A673 (cell line): Measurements from ENCODE around the gene ABCA4. TPM values are rescaled to one million over a fixed set of nuclear protein-coding genes. Genes with fewer than 3 reads are reported as not detected.

Experiments
- BruUV-seq: library from RNA; stranded (reverse); fragments of 400-500 nt; replicated peaks from 2 replicates; lab custom pipeline; 2021; lab: Mats Ljungman, UMichigan
- CTCF ChIA-PET: fragments of 300-600 bp; sonication (Branson Sonifier 250); formaldehyde crosslinking; loops from one replicate; lab custom pipeline; 2022; ENCODE audit warnings: antibody characterized with exemption; lab: Charles Lee
- POLR2A ChIA-PET: fragments of 300-600 bp; sonication (Branson Sonifier 250); formaldehyde crosslinking; loops from one replicate; lab custom pipeline; 2022; ENCODE audit warnings: antibody characterized with exemption; ENCODE audit not compliant: low non-redundant PET; lab: Charles Lee
- DNase-seq: peaks from one replicate; pipeline ENCODE4 v3.0.0-alpha.2; 2015; ENCODE audit warnings: low spot score
- H3K27ac ChIP-seq: fragments of 200-600 bp; sonication (generic); 2 replicates; pipeline ENCODE4 v1.5.1; 2016; ENCODE audit warnings: mixed run types, low read depth, mild to moderate bottlenecking, mixed read lengths, antibody characterized with exemption, low read length; ENCODE audit not compliant: poor library complexity, severe bottlenecking
- H3K27me3 ChIP-seq: fragments of 200-600 bp; sonication (generic); replicated peaks from 2 replicates; pipeline ENCODE4 v1.6.1; 2017; ENCODE audit warnings: mixed run types, low read depth, mild to moderate bottlenecking, mixed read lengths, antibody characterized with exemption, low read length; ENCODE audit not compliant: insufficient read depth, poor library complexity
- H3K36me3 ChIP-seq: fragments of 200-600 bp; sonication (generic); 2 replicates; pipeline ENCODE4 v1.6.1; 2016; ENCODE audit warnings: mixed run types, mild to moderate bottlenecking, mixed read lengths, antibody characterized with exemption, low read length; ENCODE audit not compliant: insufficient read depth, poor library complexity, severe bottlenecking
- H3K4me1 ChIP-seq: fragments of 200-600 bp; sonication (generic); 2 replicates; pipeline ENCODE4 v1.6.1; 2017; ENCODE audit warnings: mixed run types, mild to moderate bottlenecking, mixed read lengths, antibody characterized with exemption, low read length; ENCODE audit not compliant: insufficient read depth, poor library complexity, severe bottlenecking
- H3K4me3 ChIP-seq: fragments of 200-600 bp; sonication (generic); 2 replicates; pipeline ENCODE4 v1.5.1; 2016; ENCODE audit warnings: low read depth, mixed run types, mild to moderate bottlenecking, mixed read lengths, low read length; ENCODE audit not compliant: poor library complexity, severe bottlenecking
- H3K9me3 ChIP-seq: fragments of 200-600 bp; sonication (generic); 2 replicates; pipeline ENCODE4 v1.6.1; 2016; ENCODE audit warnings: mixed run types, low read depth, mild to moderate bottlenecking, mixed read lengths, antibody characterized with exemption, low read length; ENCODE audit not compliant: poor library complexity, severe bottlenecking
- CTCF ChIP-seq: fragments of 300-800, 200-600 bp; sonication (generic); conservative IDR thresholded peaks from 2 replicates; pipeline ENCODE4 v1.5.1; 2017; ENCODE audit warnings: low read depth, mild to moderate bottlenecking, antibody characterized with exemption, low read length, moderate library complexity, mixed read lengths
- EZH2 ChIP-seq: fragments of 200-600 bp; sonication (generic); IDR thresholded peaks from 2 replicates; pipeline ENCODE4 v1.6.1; 2017; ENCODE audit warnings: borderline replicate concordance, low read depth, mild to moderate bottlenecking, mixed read lengths, antibody characterized with exemption, low read length; ENCODE audit not compliant: poor library complexity, severe bottlenecking
- intact Hi-C: fragments of 100-400 bp; cut with micrococcal nuclease; formaldehyde crosslinking; loops from one replicate; pipeline ENCODE4 v1.10.0; 2022; ENCODE audit not compliant: unreplicated experiment
- total RNA-seq: library from RNA; stranded (reverse); gene quantifications from 2 replicates; pipeline ENCODE4 v1.2.3, GENCODE V29; 2021

The ABCA4 gene
- total RNA-seq, 1 experiment from 2014 or later, result 0.09 TPM

- Histone ChIP-seq H3K36me3 (no peaks in the 10 kb centered on the region), H3K27ac (no peak overlapping the region), H3K9me3 (no peaks in the 10 kb centered on the region), H3K4me3 (no peak overlapping the region), H3K27me3 (no peaks in the 10 kb centered on the region), H3K4me1 (no peaks in the 10 kb centered on the region)
- intact Hi-C loops, result no loop called here
- BruUV-seq, result no TSS peak
- DNase-seq, result no peak
- CTCF ChIA-PET, result interaction anchor here (0.7 kb wide), 1 partner anchor 10 kb away, joined by 3 read pairs; no protein-coding TSS in a partner anchor
- POLR2A ChIA-PET, result no interaction called here
- TF ChIP-seq EZH2 (no peak), CTCF (no peak)
Measured at GRCh38 chr1:93990010-93990409, 130.9 kb downstream of the ABCA4 start.

GRCh38 chr1:93989601-93990000, 131.3 kb downstream of the ABCA4 start:
- Histone ChIP-seq H3K4me1 (no peaks in the 10 kb centered on the region), H3K27me3 (no peaks in the 10 kb centered on the region), H3K4me3 (no peak overlapping the region), H3K27ac (no peak overlapping the region), H3K36me3 (no peaks in the 10 kb centered on the region), H3K9me3 (no peaks in the 10 kb centered on the region)
- CTCF ChIA-PET, result interaction anchor here (0.7 kb wide), 1 partner anchor 10 kb away, joined by 3 read pairs; no protein-coding TSS in a partner anchor
- no TSS peak for BruUV-seq
- POLR2A ChIA-PET, result no interaction called here
- no peak for DNase-seq
- intact Hi-C loops, result no loop called here
- TF ChIP-seq CTCF, result no peak
- TF ChIP-seq EZH2, result no peak

GRCh38 chr1:93988634-93989350, 132.2 kb downstream of the ABCA4 start:
- ChIA-PET CTCF (no interaction called here), POLR2A (interaction anchor here (0.6 kb wide), 1 partner anchor 363 kb away, joined by 9 read pairs; no protein-coding TSS in a partner anchor)
- intact Hi-C loops, result no loop called here
- Histone ChIP-seq H3K27ac (no peak overlapping the region), H3K4me1 (no peaks in the 10 kb centered on the region), H3K36me3 (no peaks in the 10 kb centered on the region), H3K4me3 (no peak overlapping the region), H3K9me3 (no peaks in the 10 kb centered on the region), H3K27me3 (no peaks in the 10 kb centered on the region)
- no peak for TF ChIP-seq EZH2
- TF ChIP-seq CTCF, result no peak
- no peak for DNase-seq
- no TSS peak for BruUV-seq
